Cortex of kidney (tissue), 1 donor: ENCODE data around the gene AGA.

Experiments
- DNase-seq: peaks from one replicate; lab custom pipeline; 2025; lab: John Stamatoyannopoulos, UW

The AGA gene

GRCh38 chr4:177386278-177386815 lies 55.9 kb downstream of the AGA start:
- DNase-seq = no peak

GRCh38 chr4:177385576-177386277 lies 56.5 kb downstream of the AGA start:
- no peak for DNase-seq

- DNase-seq = no peak
Measured at GRCh38 chr4:177384856-177385397, 57.3 kb downstream of the AGA start.

- no peak for DNase-seq
Measured at GRCh38 chr4:177381762-177382310, 60.4 kb downstream of the AGA start.
